SK-N-SH treated with all-trans-retinoic acid at 6 μM for 48 hours (cell line): ENCODE results near the gene ATXN3.

ENCODE experiments used
- ATAC-seq: fragments of 200-7000 bp; cut with Tn5 transposase; 3 replicates; pipeline ENCODE4 v1.9.1; 2020; ENCODE audit warnings: mild to moderate bottlenecking, moderate library complexity
- BACH2 ChIP-seq: fragments of 250-450 bp; sonication (Bioruptor Pico); IDR thresholded peaks from 2 replicates; pipeline ENCODE4 v1.9.0; 2021; ENCODE audit warnings: mild to moderate bottlenecking, borderline replicate concordance
- CSDC2 ChIP-seq: fragments of 250-450 bp; sonication (Bioruptor Pico); IDR thresholded peaks from 2 replicates; pipeline ENCODE4 v1.5.0; 2020; ENCODE audit warnings: mild to moderate bottlenecking, moderate library complexity
- ESRRG ChIP-seq: fragments of 250-450 bp; sonication (Bioruptor Pico); IDR thresholded peaks from 2 replicates; pipeline ENCODE4 v1.6.1; 2021; ENCODE audit warnings: mild to moderate bottlenecking
- GLIS3 ChIP-seq: fragments of 250-450 bp; sonication (Bioruptor Pico); IDR thresholded peaks from 2 replicates; pipeline ENCODE4 v1.5.0; 2020; ENCODE audit warnings: mild to moderate bottlenecking, moderate library complexity
- ISL1 ChIP-seq: fragments of 250-450 bp; sonication (Bioruptor Pico); IDR thresholded peaks from 2 replicates; pipeline ENCODE4 v2.1.2; 2022; ENCODE audit warnings: mild to moderate bottlenecking, moderate library complexity
- OSR1 ChIP-seq: fragments of 250-450 bp; sonication (Bioruptor Pico); IDR thresholded peaks from 2 replicates; pipeline ENCODE4 v1.8.0; 2022; ENCODE audit warnings: moderate library complexity, mild to moderate bottlenecking, inconsistent platforms
- PPARA ChIP-seq: fragments of 250-450 bp; sonication (Bioruptor Pico); IDR thresholded peaks from 2 replicates; pipeline ENCODE4 v1.5.0; 2020; ENCODE audit warnings: mild to moderate bottlenecking, borderline replicate concordance
- RARB ChIP-seq: fragments of 250-450 bp; sonication (Bioruptor Pico); IDR thresholded peaks from 2 replicates; pipeline ENCODE4 v1.8.0; 2021; ENCODE audit warnings: mild to moderate bottlenecking, moderate library complexity
- SNAI2 ChIP-seq: fragments of 250-450 bp; sonication (Bioruptor Pico); IDR thresholded peaks from 2 replicates; pipeline ENCODE4 v1.5.0; 2020; ENCODE audit warnings: mild to moderate bottlenecking, moderate library complexity
- TOX ChIP-seq: fragments of 250-450 bp; sonication (Bioruptor Pico); IDR thresholded peaks from 2 replicates; pipeline ENCODE4 v1.8.0; 2021; ENCODE audit warnings: mild to moderate bottlenecking, moderate library complexity, borderline replicate concordance
- ZC3H10 ChIP-seq: fragments of 250-450 bp; sonication (Bioruptor Pico); IDR thresholded peaks from 2 replicates; pipeline ENCODE4 v1.5.1; 2021; ENCODE audit warnings: mild to moderate bottlenecking, moderate library complexity
- ZFP30 ChIP-seq: fragments of 450-650 bp; formaldehyde crosslinking; IDR thresholded peaks from 2 replicates; pipeline ENCODE4 v1.5.0; 2022; ENCODE audit warnings: mild to moderate bottlenecking, moderate library complexity
- ZNF565 ChIP-seq: fragments of 450-650 bp; formaldehyde crosslinking; conservative IDR thresholded peaks from 2 replicates; pipeline ENCODE4 v1.5.0; 2020; ENCODE audit warnings: low read depth, mild to moderate bottlenecking, moderate library complexity
- ZNF70 ChIP-seq: fragments of 450-650 bp; formaldehyde crosslinking; IDR thresholded peaks from 2 replicates; pipeline ENCODE4 v1.5.0; 2020; ENCODE audit warnings: mild to moderate bottlenecking, moderate library complexity
- ZNF8 ChIP-seq: fragments of 450-650 bp; formaldehyde crosslinking; IDR thresholded peaks from 2 replicates; pipeline ENCODE4 v1.5.0; 2020; ENCODE audit warnings: mild to moderate bottlenecking, moderate library complexity
- TF ChIP-seq, protein P1 (sequence below): fragments of 250-450 bp; sonication (Bioruptor Pico); IDR thresholded peaks from 2 replicates; pipeline ENCODE4 v1.5.1; 2020; ENCODE audit warnings: low read depth, mild to moderate bottlenecking, moderate library complexity
- TF ChIP-seq, protein P2 (sequence below): fragments of 250-450 bp; sonication (Bioruptor Pico); IDR thresholded peaks from 2 replicates; pipeline ENCODE4 v1.8.0; 2021; ENCODE audit warnings: low read depth, mild to moderate bottlenecking, moderate library complexity, borderline replicate concordance
- TF ChIP-seq, protein P3 (sequence below): fragments of 250-450 bp; sonication (Bioruptor Pico); IDR thresholded peaks from 2 replicates; pipeline ENCODE4 v1.5.0; 2020; ENCODE audit warnings: mild to moderate bottlenecking, moderate library complexity
- TF ChIP-seq, protein P4 (sequence below): fragments of 250-450 bp; sonication (Bioruptor Pico); IDR thresholded peaks from 2 replicates; pipeline ENCODE4 v1.5.1; 2021; ENCODE audit warnings: mild to moderate bottlenecking, moderate library complexity
- TF ChIP-seq, protein P5 (sequence below): fragments of 250-450 bp; sonication (Bioruptor Pico); IDR thresholded peaks from 2 replicates; pipeline ENCODE4 v1.8.0; 2020; ENCODE audit warnings: mild to moderate bottlenecking, moderate library complexity, borderline replicate concordance

The ATXN3 gene

DNA sequence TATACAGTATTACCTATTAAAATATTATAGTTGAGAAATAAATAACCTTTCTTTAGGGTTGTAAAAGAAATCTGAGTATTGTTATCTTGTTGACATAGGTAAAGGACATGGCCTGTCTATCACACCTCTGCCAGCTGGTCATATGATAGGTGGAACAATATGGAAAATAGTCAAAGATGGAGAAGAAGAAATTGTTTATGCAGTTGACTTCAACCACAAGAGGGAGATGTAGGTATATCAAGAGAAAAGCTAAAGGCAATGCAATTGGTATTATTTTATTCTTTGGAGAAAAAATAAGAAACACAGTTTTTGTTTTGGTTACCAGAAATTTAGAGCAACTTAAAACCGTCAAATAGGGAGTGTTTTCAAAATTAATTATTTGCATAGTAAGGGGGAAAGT lies 28.9 kb upstream of the ATXN3 start (continued):
- TF ChIP-seq, protein P1, sequence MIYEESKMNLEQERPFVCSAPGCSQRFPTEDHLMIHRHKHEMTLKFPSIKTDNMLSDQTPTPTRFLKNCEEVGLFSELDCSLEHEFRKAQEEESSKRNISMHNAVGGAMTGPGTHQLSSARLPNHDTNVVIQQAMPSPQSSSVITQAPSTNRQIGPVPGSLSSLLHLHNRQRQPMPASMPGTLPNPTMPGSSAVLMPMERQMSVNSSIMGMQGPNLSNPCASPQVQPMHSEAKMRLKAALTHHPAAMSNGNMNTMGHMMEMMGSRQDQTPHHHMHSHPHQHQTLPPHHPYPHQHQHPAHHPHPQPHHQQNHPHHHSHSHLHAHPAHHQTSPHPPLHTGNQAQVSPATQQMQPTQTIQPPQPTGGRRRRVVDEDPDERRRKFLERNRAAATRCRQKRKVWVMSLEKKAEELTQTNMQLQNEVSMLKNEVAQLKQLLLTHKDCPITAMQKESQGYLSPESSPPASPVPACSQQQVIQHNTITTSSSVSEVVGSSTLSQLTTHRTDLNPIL (CRISPR knock-in tag) = no peak
- TF ChIP-seq BACH2 (CRISPR knock-in tag) = no peak
- no peak for TF ChIP-seq TOX (CRISPR knock-in tag)
- no peak for TF ChIP-seq SNAI2 (CRISPR knock-in tag)
- no peak for TF ChIP-seq ESRRG (CRISPR knock-in tag)
- no peak for TF ChIP-seq RARB (CRISPR knock-in tag)
- TF ChIP-seq OSR1 (CRISPR knock-in tag) = no peak
- TF ChIP-seq CSDC2 (CRISPR knock-in tag) = no peak
- TF ChIP-seq ZNF70 (CRISPR knock-in tag) = no peak; the same call in 1 of the 2 replicates

DNA sequence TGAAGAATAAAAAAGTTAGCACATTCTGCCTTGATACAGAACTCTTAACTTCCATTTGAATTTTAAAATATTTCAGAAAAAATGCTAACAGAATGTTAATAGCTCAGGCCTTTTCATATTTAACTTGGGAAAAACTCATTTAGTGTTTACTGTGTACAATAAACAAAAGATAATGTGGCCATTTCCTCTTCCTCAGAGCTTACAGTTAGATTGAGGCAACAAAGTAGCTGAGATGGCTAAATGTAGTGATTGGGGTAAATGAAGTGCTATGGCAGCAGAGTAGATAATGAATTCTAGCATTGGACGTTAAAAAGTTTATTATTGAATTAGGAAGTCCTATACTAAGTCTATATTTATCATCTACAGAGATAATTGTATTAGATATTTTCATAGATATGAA lies 28.1 kb upstream of the ATXN3 start:
- TF ChIP-seq PPARA (CRISPR knock-in tag) = no peak
- TF ChIP-seq, protein P2, sequence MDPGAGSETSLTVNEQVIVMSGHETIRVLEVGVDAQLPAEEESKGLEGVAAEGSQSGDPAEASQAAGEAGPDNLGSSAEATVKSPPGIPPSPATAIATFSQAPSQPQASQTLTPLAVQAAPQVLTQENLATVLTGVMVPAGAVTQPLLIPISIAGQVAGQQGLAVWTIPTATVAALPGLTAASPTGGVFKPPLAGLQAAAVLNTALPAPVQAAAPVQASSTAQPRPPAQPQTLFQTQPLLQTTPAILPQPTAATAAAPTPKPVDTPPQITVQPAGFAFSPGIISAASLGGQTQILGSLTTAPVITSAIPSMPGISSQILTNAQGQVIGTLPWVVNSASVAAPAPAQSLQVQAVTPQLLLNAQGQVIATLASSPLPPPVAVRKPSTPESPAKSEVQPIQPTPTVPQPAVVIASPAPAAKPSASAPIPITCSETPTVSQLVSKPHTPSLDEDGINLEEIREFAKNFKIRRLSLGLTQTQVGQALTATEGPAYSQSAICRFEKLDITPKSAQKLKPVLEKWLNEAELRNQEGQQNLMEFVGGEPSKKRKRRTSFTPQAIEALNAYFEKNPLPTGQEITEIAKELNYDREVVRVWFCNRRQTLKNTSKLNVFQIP = no peak
- TF ChIP-seq ISL1 (CRISPR knock-in tag) = no peak
- no peak for TF ChIP-seq ZNF8
- TF ChIP-seq RARB (CRISPR knock-in tag) = no peak
- TF ChIP-seq OSR1 (CRISPR knock-in tag) = no peak
- no peak for TF ChIP-seq TOX (CRISPR knock-in tag)
- TF ChIP-seq, protein P3, sequence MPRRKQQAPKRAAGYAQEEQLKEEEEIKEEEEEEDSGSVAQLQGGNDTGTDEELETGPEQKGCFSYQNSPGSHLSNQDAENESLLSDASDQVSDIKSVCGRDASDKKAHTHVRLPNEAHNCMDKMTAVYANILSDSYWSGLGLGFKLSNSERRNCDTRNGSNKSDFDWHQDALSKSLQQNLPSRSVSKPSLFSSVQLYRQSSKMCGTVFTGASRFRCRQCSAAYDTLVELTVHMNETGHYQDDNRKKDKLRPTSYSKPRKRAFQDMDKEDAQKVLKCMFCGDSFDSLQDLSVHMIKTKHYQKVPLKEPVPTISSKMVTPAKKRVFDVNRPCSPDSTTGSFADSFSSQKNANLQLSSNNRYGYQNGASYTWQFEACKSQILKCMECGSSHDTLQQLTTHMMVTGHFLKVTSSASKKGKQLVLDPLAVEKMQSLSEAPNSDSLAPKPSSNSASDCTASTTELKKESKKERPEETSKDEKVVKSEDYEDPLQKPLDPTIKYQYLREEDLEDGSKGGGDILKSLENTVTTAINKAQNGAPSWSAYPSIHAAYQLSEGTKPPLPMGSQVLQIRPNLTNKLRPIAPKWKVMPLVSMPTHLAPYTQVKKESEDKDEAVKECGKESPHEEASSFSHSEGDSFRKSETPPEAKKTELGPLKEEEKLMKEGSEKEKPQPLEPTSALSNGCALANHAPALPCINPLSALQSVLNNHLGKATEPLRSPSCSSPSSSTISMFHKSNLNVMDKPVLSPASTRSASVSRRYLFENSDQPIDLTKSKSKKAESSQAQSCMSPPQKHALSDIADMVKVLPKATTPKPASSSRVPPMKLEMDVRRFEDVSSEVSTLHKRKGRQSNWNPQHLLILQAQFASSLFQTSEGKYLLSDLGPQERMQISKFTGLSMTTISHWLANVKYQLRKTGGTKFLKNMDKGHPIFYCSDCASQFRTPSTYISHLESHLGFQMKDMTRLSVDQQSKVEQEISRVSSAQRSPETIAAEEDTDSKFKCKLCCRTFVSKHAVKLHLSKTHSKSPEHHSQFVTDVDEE = no peak
- no peak for TF ChIP-seq CSDC2 (CRISPR knock-in tag)
- TF ChIP-seq, protein P4, sequence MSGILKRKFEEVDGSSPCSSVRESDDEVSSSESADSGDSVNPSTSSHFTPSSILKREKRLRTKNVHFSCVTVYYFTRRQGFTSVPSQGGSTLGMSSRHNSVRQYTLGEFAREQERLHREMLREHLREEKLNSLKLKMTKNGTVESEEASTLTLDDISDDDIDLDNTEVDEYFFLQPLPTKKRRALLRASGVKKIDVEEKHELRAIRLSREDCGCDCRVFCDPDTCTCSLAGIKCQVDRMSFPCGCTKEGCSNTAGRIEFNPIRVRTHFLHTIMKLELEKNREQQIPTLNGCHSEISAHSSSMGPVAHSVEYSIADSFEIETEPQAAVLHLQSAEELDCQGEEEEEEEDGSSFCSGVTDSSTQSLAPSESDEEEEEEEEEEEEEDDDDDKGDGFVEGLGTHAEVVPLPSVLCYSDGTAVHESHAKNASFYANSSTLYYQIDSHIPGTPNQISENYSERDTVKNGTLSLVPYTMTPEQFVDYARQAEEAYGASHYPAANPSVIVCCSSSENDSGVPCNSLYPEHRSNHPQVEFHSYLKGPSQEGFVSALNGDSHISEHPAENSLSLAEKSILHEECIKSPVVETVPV = no peak
- TF ChIP-seq, all 23 proteins: peak for 0
- no peak for ATAC-seq

DNA sequence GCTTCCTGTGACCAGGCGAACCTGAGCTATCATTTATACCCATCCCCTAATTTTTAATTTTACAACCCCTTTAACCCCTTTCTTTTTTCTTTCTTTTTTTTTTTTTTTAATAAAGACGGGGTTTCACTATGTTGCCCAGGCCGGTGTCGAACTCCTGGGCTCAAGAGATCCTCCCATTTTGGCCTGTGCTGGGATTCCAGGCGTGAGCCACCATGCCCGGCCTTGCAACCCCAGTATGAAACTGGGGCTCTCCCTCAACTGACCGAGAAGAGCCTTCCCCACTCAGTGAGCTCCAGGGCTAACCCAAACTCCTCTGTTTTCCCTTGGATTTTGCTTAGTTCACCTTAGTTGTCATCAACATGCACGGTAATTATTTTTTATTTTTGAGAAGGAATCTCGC lies 16.4 kb upstream of the ATXN3 start:
- TF ChIP-seq ISL1 (CRISPR knock-in tag) = no peak
- TF ChIP-seq ZFP30 (CRISPR knock-in tag) = no peak
- no peak for TF ChIP-seq GLIS3 (CRISPR knock-in tag)
- TF ChIP-seq, protein P4 = no peak
- TF ChIP-seq ESRRG (CRISPR knock-in tag) = no peak
- TF ChIP-seq, protein P3 = no peak
- TF ChIP-seq ZC3H10 (CRISPR knock-in tag) = no peak
- no peak for TF ChIP-seq OSR1 (CRISPR knock-in tag)
- TF ChIP-seq, protein P5, sequence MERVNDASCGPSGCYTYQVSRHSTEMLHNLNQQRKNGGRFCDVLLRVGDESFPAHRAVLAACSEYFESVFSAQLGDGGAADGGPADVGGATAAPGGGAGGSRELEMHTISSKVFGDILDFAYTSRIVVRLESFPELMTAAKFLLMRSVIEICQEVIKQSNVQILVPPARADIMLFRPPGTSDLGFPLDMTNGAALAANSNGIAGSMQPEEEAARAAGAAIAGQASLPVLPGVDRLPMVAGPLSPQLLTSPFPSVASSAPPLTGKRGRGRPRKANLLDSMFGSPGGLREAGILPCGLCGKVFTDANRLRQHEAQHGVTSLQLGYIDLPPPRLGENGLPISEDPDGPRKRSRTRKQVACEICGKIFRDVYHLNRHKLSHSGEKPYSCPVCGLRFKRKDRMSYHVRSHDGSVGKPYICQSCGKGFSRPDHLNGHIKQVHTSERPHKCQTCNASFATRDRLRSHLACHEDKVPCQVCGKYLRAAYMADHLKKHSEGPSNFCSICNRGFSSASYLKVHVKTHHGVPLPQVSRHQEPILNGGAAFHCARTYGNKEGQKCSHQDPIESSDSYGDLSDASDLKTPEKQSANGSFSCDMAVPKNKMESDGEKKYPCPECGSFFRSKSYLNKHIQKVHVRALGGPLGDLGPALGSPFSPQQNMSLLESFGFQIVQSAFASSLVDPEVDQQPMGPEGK (CRISPR knock-in tag) = no peak
- TF ChIP-seq ZNF565 (CRISPR knock-in tag) = no peak
- TF ChIP-seq, protein P2 = no peak
- no peak for TF ChIP-seq ZNF70 (CRISPR knock-in tag)
- ATAC-seq = no peak
